ENCODE data around the gene CRYZL1.
"Not testable (repeated sequence)": the region's sequence is repeated elsewhere in the genome, so short reads cannot be mapped to it uniquely, and the experiment has no call there.

CRYZL1 gene

GRCh38 chr21:33660406-33660805 is 18.9 kb upstream of the CRYZL1 start:
- DNase-seq: no peak

DNA sequence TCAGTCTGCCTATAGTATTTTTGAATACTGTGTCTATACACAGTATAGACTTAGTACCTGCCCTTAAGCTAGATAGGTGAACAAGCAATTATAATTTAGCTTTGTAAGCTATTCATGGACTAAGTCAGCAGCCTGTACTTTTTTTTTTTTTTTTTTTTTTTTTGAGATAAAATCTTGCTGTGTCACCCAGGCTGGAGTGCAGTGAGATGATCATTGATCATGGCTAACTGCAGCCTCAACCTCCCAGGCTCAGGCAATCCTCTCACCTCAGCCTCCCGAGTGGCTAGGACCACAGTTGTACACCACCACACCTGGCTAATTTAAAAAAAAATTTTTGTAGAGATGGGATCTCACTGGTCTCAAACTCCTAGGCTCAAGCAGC is 18.0 kb upstream of the CRYZL1 start:
- DNase-seq: no peak

GRCh38 chr21:33658919-33659567 is 17.5 kb upstream of the CRYZL1 start:
- no peak for DNase-seq

DNA sequence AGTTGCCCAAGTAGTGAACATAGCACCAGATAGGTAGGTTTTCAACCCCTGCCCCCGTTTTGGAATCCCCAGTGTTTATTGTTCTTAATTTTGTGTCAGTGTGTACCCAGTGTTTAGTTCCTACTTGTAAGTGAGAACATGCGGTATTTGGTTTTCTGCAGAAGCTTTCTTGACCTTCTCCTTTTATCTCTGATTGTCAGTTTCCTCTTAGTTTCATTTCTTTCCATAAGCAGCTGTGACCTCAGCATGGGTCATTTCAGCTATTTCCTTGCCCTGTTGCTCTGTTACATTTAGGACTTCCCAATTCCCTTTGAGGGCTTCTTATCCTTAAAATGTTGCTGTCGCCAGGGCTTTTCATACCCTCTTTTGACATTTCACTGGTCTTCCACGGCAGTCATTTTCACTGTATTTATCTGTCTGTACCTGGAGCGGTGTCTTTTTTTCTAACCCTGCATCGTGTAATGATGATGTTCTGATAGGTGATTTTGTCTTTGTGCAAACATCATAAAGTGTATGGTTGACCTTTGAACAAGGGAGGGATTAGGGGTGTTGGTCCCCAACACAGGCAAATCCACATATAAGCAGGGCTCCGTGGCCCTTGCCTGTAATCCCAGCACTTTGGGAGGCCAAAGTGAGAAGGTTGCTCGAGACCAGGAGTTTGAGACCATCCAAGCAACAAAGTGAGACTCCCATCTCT is 15.7 kb upstream of the CRYZL1 start:
- DNase-seq: no peak

GRCh38 chr21:33655588-33656221 is 14.2 kb upstream of the CRYZL1 start:
- no peak for DNase-seq

- DNase-seq: no peak
Measured at GRCh38 chr21:33654412-33654811, 12.9 kb upstream of the CRYZL1 start.

DNA sequence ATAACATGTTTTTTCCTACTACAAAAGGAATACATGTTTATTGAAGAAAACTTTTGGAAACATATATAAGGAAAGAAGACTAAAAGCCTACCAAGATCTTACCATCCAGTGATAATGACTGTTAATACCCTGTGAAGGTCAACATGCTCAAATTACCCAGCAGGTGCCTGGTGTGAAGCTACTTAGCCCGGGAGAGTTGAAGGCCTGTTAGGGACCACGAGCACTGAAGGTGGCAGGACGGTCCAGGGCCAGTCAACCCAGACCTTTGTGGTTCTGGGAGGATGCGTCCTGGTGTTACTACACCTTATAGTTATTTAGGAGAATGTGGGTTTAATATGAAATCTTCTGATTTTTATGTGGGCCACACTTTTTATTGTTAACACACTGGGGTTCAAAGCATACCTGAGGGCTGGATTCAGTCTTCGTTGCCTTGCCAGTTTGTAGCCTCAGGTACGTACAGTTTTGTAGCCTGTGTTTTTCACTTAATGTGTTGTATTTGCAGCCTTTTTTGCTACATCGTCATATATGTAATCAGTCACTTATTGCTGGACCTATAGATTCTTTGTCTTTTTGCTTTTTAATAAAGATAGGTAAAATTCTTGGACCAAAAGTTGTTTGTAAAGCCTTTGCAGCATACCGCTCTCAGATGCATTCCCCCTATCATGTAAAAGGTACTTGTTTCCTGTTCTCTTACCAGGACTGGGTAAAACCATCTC is 10.6 kb upstream of the CRYZL1 start:
- DNase-seq: no peak

GRCh38 chr21:33650929-33651509 is 9.5 kb upstream of the CRYZL1 start:
- DNase-seq: no peak

GRCh38 chr21:33650230-33650629 is 8.7 kb upstream of the CRYZL1 start:
- DNase-seq: no peak

DNA sequence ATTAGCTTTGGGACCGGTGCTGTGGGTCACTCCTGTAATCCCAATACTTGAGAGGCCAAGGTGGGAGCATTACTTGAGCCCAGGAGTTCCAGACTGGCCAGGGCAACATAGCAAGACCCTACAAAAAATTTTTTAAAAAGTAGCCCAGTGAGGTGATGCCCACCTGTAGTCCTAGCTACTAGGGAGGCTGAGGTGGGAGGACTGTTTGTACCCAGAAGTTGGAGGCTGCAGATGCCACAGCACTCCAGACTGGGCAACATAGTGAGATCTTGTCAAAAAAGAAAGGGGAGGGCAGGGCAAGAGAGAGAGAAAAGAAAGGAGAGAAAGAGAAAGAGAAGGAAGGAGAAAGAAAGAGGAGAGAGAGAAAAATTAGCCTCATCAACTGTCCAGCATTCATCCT is 7.0 kb upstream of the CRYZL1 start:
- no peak for DNase-seq

GRCh38 chr21:33647587-33647986 is 6.0 kb upstream of the CRYZL1 start:
- DNase-seq: no peak

DNA sequence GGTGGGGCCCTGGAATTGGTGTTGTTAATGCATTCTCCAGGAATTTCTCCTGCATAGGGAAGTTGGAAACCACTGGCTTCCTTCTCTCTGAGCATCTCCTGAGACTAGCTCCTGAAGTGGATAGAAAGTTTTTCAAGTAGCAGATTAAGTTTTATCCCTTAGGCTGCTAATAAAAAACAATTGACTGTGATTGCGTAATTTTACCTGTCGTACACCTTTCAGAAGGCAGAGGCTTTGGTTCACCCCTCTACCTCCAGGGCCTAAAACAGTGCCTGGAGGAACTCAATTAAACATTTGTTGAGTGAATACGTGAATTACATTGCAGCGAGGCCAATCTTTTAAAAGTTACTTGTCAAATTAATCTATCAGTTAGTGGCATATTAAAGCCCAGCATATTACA is 4.2 kb upstream of the CRYZL1 start:
- DNase-seq: no peak

- DNase-seq: no peak
Measured at GRCh38 chr21:33644383-33645074, 3.0 kb upstream of the CRYZL1 start.

DNA sequence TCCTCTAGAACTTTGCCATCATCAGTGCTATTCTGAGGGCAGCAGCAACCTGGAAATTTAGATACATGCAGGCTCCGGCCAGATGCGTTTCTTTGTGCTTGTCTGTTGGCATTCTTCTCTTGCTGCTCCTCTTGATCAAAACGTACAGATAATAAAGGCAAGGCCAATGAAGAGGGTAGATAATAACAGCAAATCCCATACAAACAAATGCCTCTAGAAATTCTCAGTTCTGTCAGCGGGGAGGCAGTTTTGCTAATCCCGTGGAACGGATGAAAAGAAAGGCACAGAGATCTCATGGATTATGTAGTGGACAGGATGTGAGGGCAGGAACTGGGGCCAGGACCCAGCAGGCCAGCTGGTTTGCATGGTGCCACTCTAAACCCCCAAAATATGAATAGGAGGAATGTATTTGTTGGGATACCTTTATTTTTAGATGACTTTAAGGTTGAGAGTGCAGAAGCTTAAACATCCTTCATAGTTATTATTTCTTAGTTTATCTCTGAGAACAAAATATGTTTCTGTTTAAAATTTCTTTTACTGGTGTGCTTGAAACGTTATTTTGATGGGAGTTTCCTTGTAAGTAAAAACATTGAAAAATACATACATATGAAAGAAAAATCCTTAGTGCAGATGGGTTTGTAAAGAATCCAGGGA is 2.2 kb upstream of the CRYZL1 start:
- DNase-seq: no peak

GRCh38 chr21:33642896-33643657 is 1.5 kb upstream of the CRYZL1 start:
- peak; percentile 13 for DNase-seq

DNA sequence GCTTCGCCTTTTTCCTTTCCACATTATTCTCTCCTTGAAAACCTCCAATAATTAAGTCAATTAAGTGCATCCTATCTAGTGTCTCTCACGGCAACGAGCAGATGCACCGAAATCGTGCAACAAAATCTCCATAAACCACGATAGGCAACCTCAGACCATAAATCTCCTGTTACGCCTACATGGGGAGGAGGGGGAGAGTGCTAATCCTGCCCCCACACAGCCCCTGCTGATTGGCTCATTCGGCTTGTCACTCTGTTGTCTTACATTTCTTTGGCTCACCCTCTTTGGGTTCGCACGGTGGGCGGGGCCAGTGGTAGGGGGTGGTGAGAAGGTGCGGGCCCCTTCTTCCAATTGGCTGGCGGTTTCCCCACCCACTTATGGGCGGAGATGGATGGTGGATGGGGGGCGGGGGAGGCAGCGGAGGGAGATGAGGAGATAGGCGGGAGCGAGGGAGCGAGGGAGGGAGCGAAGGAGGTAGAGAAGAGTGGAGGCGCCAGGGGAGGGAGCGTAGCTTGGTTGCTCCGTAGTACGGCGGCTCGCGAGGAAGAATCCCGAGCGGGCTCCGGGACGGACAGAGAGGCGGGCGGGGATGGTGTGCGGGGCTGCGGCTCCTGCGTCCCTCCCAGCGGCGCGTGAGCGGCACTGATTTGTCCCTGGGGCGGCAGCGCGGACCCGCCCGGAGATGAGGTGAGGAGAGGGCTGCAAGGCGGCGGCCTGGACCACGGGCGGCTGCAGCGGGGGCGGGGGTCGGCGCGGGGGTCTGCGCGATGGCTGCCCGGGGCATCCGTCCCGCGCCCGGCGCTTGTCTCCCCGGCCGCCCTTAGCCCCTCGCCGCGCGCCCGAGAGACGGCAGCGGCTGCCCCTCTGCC is 720 bp upstream of the CRYZL1 start, which contains the start of gene ITSN1:
Gene ITSN1, plus strand, starts transcription at position 475 of the 869 bp plus-strand sequence. CDS start 76,328 bp downstream, outside the sequence.
- peak; percentile 100 for DNase-seq

- no peak for DNase-seq
Measured at GRCh38 chr21:33640697-33641351, 717 bp downstream of the CRYZL1 start.

DNA sequence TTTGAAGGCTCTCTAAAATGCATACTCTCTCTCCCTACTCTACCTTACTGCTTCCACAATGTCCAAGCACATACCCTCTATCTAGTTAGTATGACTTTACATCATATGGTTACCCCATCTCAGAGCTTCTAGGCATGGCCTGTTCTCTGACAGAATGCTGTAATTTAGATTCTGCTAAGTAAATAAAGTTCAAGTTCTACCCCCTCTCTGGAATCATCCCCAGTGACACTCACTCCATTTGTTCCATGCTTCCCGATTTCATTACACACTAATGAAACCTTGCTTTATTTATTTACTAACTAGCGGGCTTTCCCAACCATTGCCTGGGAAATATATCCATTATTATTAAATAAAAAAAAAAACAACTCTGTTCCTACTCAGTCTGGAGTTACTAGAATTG is 7.3 kb downstream of the CRYZL1 start:
- no peak for DNase-seq

DNA sequence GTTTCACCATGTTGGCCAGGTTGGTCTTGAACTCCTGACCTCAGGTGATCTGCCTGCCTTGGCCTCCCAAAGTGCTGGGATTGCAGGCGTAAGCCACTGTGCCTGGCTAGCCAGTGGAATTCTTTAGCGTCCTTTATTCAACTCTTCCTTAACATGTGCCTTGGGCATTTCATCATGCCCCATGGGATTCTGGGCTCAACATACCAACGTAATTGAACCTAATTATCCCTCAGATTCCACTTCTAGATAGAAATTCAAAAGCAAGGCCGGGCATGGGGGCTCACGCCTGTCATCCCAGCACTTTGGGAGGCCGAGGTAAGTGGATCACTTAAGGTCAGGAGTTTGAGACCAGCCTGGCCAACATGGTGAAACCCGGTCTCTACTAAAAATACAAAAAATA is 15.4 kb downstream of the CRYZL1 start:
- not testable (repeated sequence) for DNase-seq

GRCh38 chr21:33622253-33622652 is 19.3 kb downstream of the CRYZL1 start:
- DNase-seq: no peak

Data from CD4-positive, alpha-beta T cell treated with Interleukin-21 for 1 hour (primary cell).